ENCODE measurements around the gene UBE3D. TPM values are rescaled to one million over a fixed set of nuclear protein-coding genes. Genes with fewer than 3 reads are reported as not detected.

Gene UBE3D
- total RNA-seq, 1 experiment from 2014 or later, result 38.0 TPM

- intact Hi-C loops (cut with micrococcal nuclease; ENCODE audit: unreplicated experiment), result no loop called here
- TF ChIP-seq EZH2 (IDR thresholded peaks at IDR 0.05; ENCODE audit: borderline replicate concordance, low read depth, low read length, poor library complexity, severe bottlenecking) (no peak), CTCF (conservative IDR thresholded peaks at IDR 0.05; ENCODE audit: low read depth, low read length) (no peak)
- no peaks in the 10 kb centered on the region for H3K36me3 ChIP-seq (ENCODE audit: insufficient read depth, low read length, poor library complexity, severe bottlenecking)
- ChIA-PET CTCF (no interaction called here), POLR2A (ENCODE audit: low non-redundant PET) (no interaction called here)
- no peak overlapping the region for H3K27ac ChIP-seq (ENCODE audit: low read depth, low read length, poor library complexity, severe bottlenecking)
- H3K9me3 ChIP-seq (ENCODE audit: low read depth, low read length, poor library complexity, severe bottlenecking), result no peaks in the 10 kb centered on the region
- BruUV-seq (replicated peaks), result no TSS peak
- no peaks in the 10 kb centered on the region for H3K27me3 ChIP-seq (replicated peaks; ENCODE audit: insufficient read depth, low read depth, low read length, poor library complexity)
- H3K4me1 ChIP-seq (ENCODE audit: insufficient read depth, low read length, poor library complexity, severe bottlenecking), result peaks cover 3% of the 10 kb centered on the region
- no peak overlapping the region for H3K4me3 ChIP-seq (ENCODE audit: low read depth, low read length, poor library complexity, severe bottlenecking)
- no peak for DNase-seq (ENCODE audit: low spot score)
Measured at GRCh38 chr6:82995066-82995465, 70.6 kb downstream of the UBE3D start.

- H3K9me3 ChIP-seq (ENCODE audit: low read depth, low read length, poor library complexity, severe bottlenecking), result no peaks in the 10 kb centered on the region
- POLR2A ChIA-PET (ENCODE audit: low non-redundant PET), result no interaction called here
- H3K4me1 ChIP-seq (ENCODE audit: insufficient read depth, low read length, poor library complexity, severe bottlenecking), result peaks cover 16% of the 10 kb centered on the region
- intact Hi-C loops (cut with micrococcal nuclease; ENCODE audit: unreplicated experiment), result no loop called here
- no peak for DNase-seq (ENCODE audit: low spot score)
- no peak overlapping the region for H3K4me3 ChIP-seq (ENCODE audit: low read depth, low read length, poor library complexity, severe bottlenecking)
- H3K27me3 ChIP-seq (replicated peaks; ENCODE audit: insufficient read depth, low read depth, low read length, poor library complexity), result no peaks in the 10 kb centered on the region
- CTCF ChIA-PET, result no interaction called here
- no TSS peak for BruUV-seq (replicated peaks)
- H3K27ac ChIP-seq (ENCODE audit: low read depth, low read length, poor library complexity, severe bottlenecking), result no peak overlapping the region
- TF ChIP-seq EZH2 (IDR thresholded peaks at IDR 0.05; ENCODE audit: borderline replicate concordance, low read depth, low read length, poor library complexity, severe bottlenecking) (no peak), CTCF (conservative IDR thresholded peaks at IDR 0.05; ENCODE audit: low read depth, low read length) (no peak)
- H3K36me3 ChIP-seq (ENCODE audit: insufficient read depth, low read length, poor library complexity, severe bottlenecking), result no peaks in the 10 kb centered on the region
Measured at GRCh38 chr6:82989736-82990290, 75.8 kb downstream of the UBE3D start.

GRCh38 chr6:82988930-82989351 lies 76.7 kb downstream of the UBE3D start:
- H3K36me3 ChIP-seq (ENCODE audit: insufficient read depth, low read length, poor library complexity, severe bottlenecking), result no peaks in the 10 kb centered on the region
- H3K27me3 ChIP-seq (replicated peaks; ENCODE audit: insufficient read depth, low read depth, low read length, poor library complexity), result no peaks in the 10 kb centered on the region
- DNase-seq (ENCODE audit: low spot score), result no peak
- H3K4me1 ChIP-seq (ENCODE audit: insufficient read depth, low read length, poor library complexity, severe bottlenecking), result peaks cover 16% of the 10 kb centered on the region
- H3K27ac ChIP-seq (ENCODE audit: low read depth, low read length, poor library complexity, severe bottlenecking), result no peak overlapping the region
- POLR2A ChIA-PET (ENCODE audit: low non-redundant PET), result no interaction called here
- intact Hi-C loops (cut with micrococcal nuclease; ENCODE audit: unreplicated experiment), result no loop called here
- no peaks in the 10 kb centered on the region for H3K9me3 ChIP-seq (ENCODE audit: low read depth, low read length, poor library complexity, severe bottlenecking)
- CTCF ChIA-PET, result no interaction called here
- no peak overlapping the region for H3K4me3 ChIP-seq (ENCODE audit: low read depth, low read length, poor library complexity, severe bottlenecking)
- no peak for TF ChIP-seq EZH2 (IDR thresholded peaks at IDR 0.05; ENCODE audit: borderline replicate concordance, low read depth, low read length, poor library complexity, severe bottlenecking)
- TF ChIP-seq CTCF (conservative IDR thresholded peaks at IDR 0.05; ENCODE audit: low read depth, low read length), result no peak
- BruUV-seq (replicated peaks), result no TSS peak
